OCI-LY1 (cell line): ENCODE data around the gene FKBP14.

Source experiments
- H2AFZ ChIP-seq: fragments of 200-600 bp; sonication (generic), shearing (Covaris generic); 2 replicates; pipeline ENCODE4 v1.6.0; 2014; ENCODE audit warnings: antibody characterized with exemption, mild to moderate bottlenecking, low read length
- H3F3A ChIP-seq: fragments of 200-600 bp; sonication (generic), shearing (Covaris generic); 2 replicates; pipeline ENCODE4 v1.6.0; 2014; ENCODE audit warnings: mild to moderate bottlenecking, antibody characterized with exemption, low read length, moderate library complexity; ENCODE audit not compliant: insufficient read depth
- H3K27ac ChIP-seq: fragments of 200-600 bp; sonication (generic); 2 replicates; pipeline ENCODE4 v1.5.1; 2014; ENCODE audit warnings: low read length, mixed run types, mild to moderate bottlenecking, low read depth; ENCODE audit not compliant: poor library complexity, severe bottlenecking
- H3K27me3 ChIP-seq: fragments of 200-600 bp; sonication (generic); 2 replicates; pipeline ENCODE4 v1.6.0; 2014; ENCODE audit warnings: antibody characterized with exemption, mild to moderate bottlenecking, low read length, moderate library complexity; ENCODE audit not compliant: insufficient read depth
- H3K36me3 ChIP-seq: fragments of 200-600 bp; sonication (generic); 2 replicates; pipeline ENCODE4 v1.6.1; 2014; ENCODE audit warnings: mild to moderate bottlenecking, antibody characterized with exemption, low read length, moderate library complexity, mixed read lengths; ENCODE audit not compliant: insufficient read depth
- H3K4me1 ChIP-seq: fragments of 200-600 bp; sonication (generic); 2 replicates; pipeline ENCODE4 v1.5.1; 2014; ENCODE audit warnings: mild to moderate bottlenecking, low read length, moderate library complexity; ENCODE audit not compliant: insufficient read depth, severe bottlenecking
- H3K4me2 ChIP-seq: fragments of 200-600 bp; sonication (generic), shearing (Covaris generic); 2 replicates; pipeline ENCODE4 v1.6.1; 2014; ENCODE audit warnings: low read length
- H3K4me3 ChIP-seq: fragments of 200-600 bp; sonication (generic); 2 replicates; pipeline ENCODE4 v1.5.1; 2014; ENCODE audit warnings: low read length, low read depth, mild to moderate bottlenecking, mixed read lengths; ENCODE audit not compliant: poor library complexity, severe bottlenecking
- H3K79me2 ChIP-seq: fragments of 200-600 bp; shearing (Covaris generic); 2 replicates; pipeline ENCODE4 v1.6.1; 2016; ENCODE audit warnings: mixed run types, low read length, mixed read lengths; ENCODE audit not compliant: insufficient read depth
- H3K9ac ChIP-seq: fragments of 200-600 bp; sonication (generic), shearing (Covaris generic); 2 replicates; pipeline ENCODE4 v1.6.1; 2014; ENCODE audit warnings: mild to moderate bottlenecking, low read length, mixed read lengths
- H3K9me2 ChIP-seq: fragments of 200-600 bp; sonication (generic), shearing (Covaris generic); 2 replicates; pipeline ENCODE4 v1.6.1; 2014; ENCODE audit warnings: low read depth, mild to moderate bottlenecking, low read length, mixed read lengths
- H3K9me3 ChIP-seq: fragments of 200-600 bp; shearing (Covaris generic); 2 replicates; pipeline ENCODE4 v1.6.1; 2014; ENCODE audit warnings: low read length, mixed read lengths
- H4K20me1 ChIP-seq: fragments of 200-600 bp; sonication (generic), shearing (Covaris generic); 2 replicates; pipeline ENCODE4 v1.6.0; 2016; ENCODE audit warnings: mild to moderate bottlenecking, low read length; ENCODE audit not compliant: insufficient read depth
- EZH2 ChIP-seq: fragments of 200-600 bp; sonication (generic), shearing (Covaris generic); IDR thresholded peaks from 2 replicates; pipeline ENCODE4 v1.8.0; 2017; ENCODE audit warnings: borderline replicate concordance, mixed run types, mild to moderate bottlenecking, antibody characterized with exemption, low read length, moderate library complexity, mixed read lengths
- TF ChIP-seq, protein P1 (sequence below): fragments of 200-600 bp; sonication (generic), shearing (Covaris generic); IDR thresholded peaks from 2 replicates; pipeline ENCODE4 v1.5.1; 2017; ENCODE audit warnings: mild to moderate bottlenecking, antibody characterized with exemption, low read length, moderate library complexity, mixed read lengths

FKBP14 gene

DNA sequence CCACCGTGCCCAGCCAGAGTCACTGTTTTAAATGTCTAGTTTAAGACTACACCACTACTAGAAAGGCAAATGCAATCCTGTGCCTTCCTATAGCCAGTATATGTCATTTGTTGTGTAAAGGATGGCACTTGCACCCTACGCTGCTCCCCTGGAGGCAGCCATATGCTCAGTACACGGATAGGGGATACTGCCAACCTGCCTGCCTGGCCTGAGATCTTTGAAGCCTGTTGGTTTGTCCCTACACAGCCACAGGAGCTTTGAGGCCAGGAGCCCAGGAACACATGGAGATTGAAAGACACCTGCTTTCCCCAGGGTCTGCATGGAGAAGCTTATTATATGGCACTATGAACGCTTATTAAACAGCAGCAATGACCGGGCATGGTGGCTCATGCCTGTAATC, 34.6 kb downstream of the FKBP14 start:
- TF ChIP-seq EZH2: no peak
- TF ChIP-seq, protein P1, sequence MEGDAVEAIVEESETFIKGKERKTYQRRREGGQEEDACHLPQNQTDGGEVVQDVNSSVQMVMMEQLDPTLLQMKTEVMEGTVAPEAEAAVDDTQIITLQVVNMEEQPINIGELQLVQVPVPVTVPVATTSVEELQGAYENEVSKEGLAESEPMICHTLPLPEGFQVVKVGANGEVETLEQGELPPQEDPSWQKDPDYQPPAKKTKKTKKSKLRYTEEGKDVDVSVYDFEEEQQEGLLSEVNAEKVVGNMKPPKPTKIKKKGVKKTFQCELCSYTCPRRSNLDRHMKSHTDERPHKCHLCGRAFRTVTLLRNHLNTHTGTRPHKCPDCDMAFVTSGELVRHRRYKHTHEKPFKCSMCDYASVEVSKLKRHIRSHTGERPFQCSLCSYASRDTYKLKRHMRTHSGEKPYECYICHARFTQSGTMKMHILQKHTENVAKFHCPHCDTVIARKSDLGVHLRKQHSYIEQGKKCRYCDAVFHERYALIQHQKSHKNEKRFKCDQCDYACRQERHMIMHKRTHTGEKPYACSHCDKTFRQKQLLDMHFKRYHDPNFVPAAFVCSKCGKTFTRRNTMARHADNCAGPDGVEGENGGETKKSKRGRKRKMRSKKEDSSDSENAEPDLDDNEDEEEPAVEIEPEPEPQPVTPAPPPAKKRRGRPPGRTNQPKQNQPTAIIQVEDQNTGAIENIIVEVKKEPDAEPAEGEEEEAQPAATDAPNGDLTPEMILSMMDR: no peak
- no peaks in the 10 kb centered on the region for H3K9me2 ChIP-seq
- no peaks in the 10 kb centered on the region for H3F3A ChIP-seq
- no peaks in the 10 kb centered on the region; the same call in 1 of the 2 replicates for H3K36me3 ChIP-seq
- peaks cover 6% of the 10 kb centered on the region; the same call in 1 of the 2 replicates for H3K79me2 ChIP-seq
- no peak overlapping the region for H3K27ac ChIP-seq
- H3K9me3 ChIP-seq: peaks cover 11% of the 10 kb centered on the region
- no peak overlapping the region for H3K4me3 ChIP-seq
- no peak overlapping the region for H2AFZ ChIP-seq
- H3K9ac ChIP-seq: no peak overlapping the region
- no peak overlapping the region for H3K4me2 ChIP-seq
- no peaks in the 10 kb centered on the region for H4K20me1 ChIP-seq
- H3K4me1 ChIP-seq: peaks cover 26% of the 10 kb centered on the region
- no peaks in the 10 kb centered on the region; the same call in 1 of the 2 replicates for H3K27me3 ChIP-seq

DNA sequence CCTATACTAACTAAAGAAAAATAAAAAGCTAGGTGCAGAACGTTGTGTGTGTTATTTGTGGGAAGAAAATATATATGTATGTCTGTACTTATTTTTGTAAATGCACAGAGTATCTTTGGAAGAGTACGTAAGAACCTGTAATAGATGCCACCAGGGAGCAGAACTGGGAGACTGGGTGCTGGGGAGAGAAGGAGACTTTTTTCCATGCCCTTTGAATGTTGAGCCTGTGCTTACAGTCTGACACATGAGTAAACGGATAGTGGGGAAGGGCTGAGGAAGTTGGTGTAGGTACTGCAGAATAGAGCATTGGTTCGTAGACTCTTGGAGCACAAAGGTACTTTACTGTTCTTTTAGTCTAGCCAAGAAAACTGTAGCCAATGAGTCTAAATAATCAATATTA, 35.6 kb downstream of the FKBP14 start:
- Histone ChIP-seq H3F3A (no peaks in the 10 kb centered on the region), H3K27ac (no peak overlapping the region), H3K27me3 (no peaks in the 10 kb centered on the region)

DNA sequence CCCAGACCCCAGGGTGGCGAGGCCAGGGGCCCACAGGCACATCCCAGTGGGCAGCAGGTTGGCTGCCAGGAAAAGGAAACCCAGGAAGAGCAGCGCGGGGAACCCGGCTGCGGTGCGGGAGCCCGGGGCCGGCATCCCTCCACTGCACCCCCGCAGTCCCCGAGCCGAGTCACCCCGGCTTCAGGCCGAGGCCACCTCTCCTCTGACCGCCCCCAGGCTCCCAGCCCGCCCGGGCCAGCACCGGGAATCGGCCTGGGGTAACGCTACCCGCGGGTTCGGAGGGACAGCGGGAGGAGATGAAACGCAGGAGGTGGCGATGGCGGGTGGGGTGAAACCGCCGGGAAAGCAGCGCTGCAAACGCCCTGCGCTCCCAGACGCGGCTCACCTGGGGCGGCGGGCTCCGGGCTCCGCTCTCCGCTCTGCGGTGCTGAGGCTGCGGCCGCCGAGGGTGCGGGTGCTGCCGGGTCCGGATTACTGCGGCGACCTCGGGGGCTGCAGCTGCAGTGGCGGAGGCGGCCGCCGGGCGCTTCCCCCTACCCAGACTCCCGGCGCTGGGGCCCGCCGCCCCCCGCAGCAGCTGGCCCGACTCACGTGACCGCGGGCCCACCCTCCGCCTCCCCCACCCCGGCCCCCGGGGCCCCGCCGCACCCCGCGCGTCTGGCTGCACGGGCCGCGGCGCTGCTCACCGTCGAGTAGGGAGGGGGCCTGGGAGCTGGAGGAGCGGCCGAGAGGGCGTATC, 37.1 kb downstream of the FKBP14 start, which contains the start of gene SCRN1:
Gene SCRN1 (minus strand): TSS at position 545 of the 739 bp plus-strand sequence. CDS start 20,734 bp downstream, outside the sequence.
- peaks cover 4% of the 10 kb centered on the region; the same call in 1 of the 2 replicates for H3K9me3 ChIP-seq
- peak within 1 kb of the TSS; percentile 80 for H2AFZ ChIP-seq
- peak within 1 kb of the TSS; percentile 96 for H3K9ac ChIP-seq

More for the DNA sequence above, 35.6 kb downstream of the FKBP14 start:
- peaks cover 8% of the 10 kb centered on the region; the same call in 1 of the 2 replicates for H3K9me3 ChIP-seq
- H3K36me3 ChIP-seq: no peaks in the 10 kb centered on the region; the same call in 1 of the 2 replicates
- no peak overlapping the region for H3K4me2 ChIP-seq
- H3K4me1 ChIP-seq: peaks cover 37% of the 10 kb centered on the region
- H4K20me1 ChIP-seq: no peaks in the 10 kb centered on the region
- no peak overlapping the region for H2AFZ ChIP-seq
- no peak overlapping the region for H3K9ac ChIP-seq
- H3K9me2 ChIP-seq: no peaks in the 10 kb centered on the region
- H3K4me3 ChIP-seq: no peak overlapping the region
- H3K79me2 ChIP-seq: peaks cover 14% of the 10 kb centered on the region
- TF ChIP-seq, protein P1: no peak
- no peak for TF ChIP-seq EZH2

More for the DNA sequence above, 37.1 kb downstream of the FKBP14 start, which contains the start of gene SCRN1:
- TF ChIP-seq, protein P1: no peak
- TF ChIP-seq EZH2: no peak
- no peaks in the 10 kb centered on the region for H3K27me3 ChIP-seq
- H3K27ac ChIP-seq: peak within 1 kb of the TSS; percentile 87
- H3K9me2 ChIP-seq: no peaks in the 10 kb centered on the region
- peak within 1 kb of the TSS; percentile 90 for H3K4me3 ChIP-seq
- no peaks in the 10 kb centered on the region for H3F3A ChIP-seq
- peaks cover 42% of the 10 kb centered on the region for H3K4me1 ChIP-seq
- peak within 1 kb of the TSS; percentile 81 for H3K4me2 ChIP-seq
- no peaks in the 10 kb centered on the region; the same call in 1 of the 2 replicates for H3K36me3 ChIP-seq
- H4K20me1 ChIP-seq: no peaks in the 10 kb centered on the region
- H3K79me2 ChIP-seq: peaks cover 21% of the 10 kb centered on the region
